K562 (cell line): ENCODE measurements around the gene TMEM247.

Source experiments
- CEBPB ChIP-seq: fragments of 450-650 bp; IDR thresholded peaks from 2 replicates; pipeline ENCODE4 v1.6.1; 2016; ENCODE audit warnings: missing genetic modification characterization, missing compliant biosample characterization
- HDAC2 ChIP-seq: fragments of 450-650 bp; IDR thresholded peaks from 2 replicates; pipeline ENCODE4 v1.6.1; 2016; ENCODE audit warnings: mild to moderate bottlenecking
- MEF2D ChIP-seq: conservative IDR thresholded peaks from 2 replicates; pipeline ENCODE4 v1.6.1; 2016; ENCODE audit warnings: low read depth, missing genetic modification characterization, missing compliant biosample characterization
- PHF21A ChIP-seq: fragments of 450-650 bp; IDR thresholded peaks from 2 replicates; pipeline ENCODE4 v1.6.1; 2017; ENCODE audit warnings: low read depth, borderline replicate concordance
- RFX5 ChIP-seq: IDR thresholded peaks from 2 replicates; pipeline ENCODE4 v1.6.1; 2011; ENCODE audit warnings: low read depth, mild to moderate bottlenecking, improper control_type of control experiment, low read length
- SMAD4 ChIP-seq: fragments of 250-450 bp; sonication (Bioruptor Pico); conservative IDR thresholded peaks from 2 replicates; pipeline ENCODE4 v1.8.0; 2021; ENCODE audit warnings: inconsistent platforms, mild to moderate bottlenecking, moderate library complexity
- ZNF274 ChIP-seq: IDR thresholded peaks from 2 replicates; pipeline ENCODE4 v1.6.1; 2011; ENCODE audit warnings: low read depth, mild to moderate bottlenecking, low read length, moderate library complexity, borderline replicate concordance
- ZNF740 ChIP-seq, 3 experiments: fragments of 200-800 bp in 1 of 3; sonication (Bioruptor generic) in 1 of 3; sonication (generic) in 1 of 3; formaldehyde crosslinking in 1 of 3; IDR thresholded peaks; 2 replicates each; pipeline versions ENCODE4 v1.6.1 to v1.8.0; 2016 to 2022; ENCODE audit warnings: mild to moderate bottlenecking in 2 of 3, missing compliant biosample characterization in 2 of 3, missing genetic modification characterization in 2 of 3, missing genetic modification reagents in 1 of 3
- TF ChIP-seq, protein P1 (sequence below): fragments of 150-350 bp; IDR thresholded peaks from 2 replicates; pipeline ENCODE4 v1.6.1; 2014; ENCODE audit warnings: low read depth, mild to moderate bottlenecking, low read length, borderline replicate concordance
- TF ChIP-seq, protein P2 (sequence below): sonication (generic); formaldehyde crosslinking; IDR thresholded peaks from 2 replicates; pipeline ENCODE4 v1.8.1; 2023; ENCODE audit warnings: mild to moderate bottlenecking, missing genetic modification reagents

GRCh38 chr2:46477925-46478324 lies 1.4 kb upstream of the TMEM247 start:
- TF ChIP-seq MEF2D (tag) (no peak), ZNF740 (CRISPR knock-in tag; IDR thresholded peaks at IDR 0.05) (no peak), ZNF740 (tag; IDR thresholded peaks at IDR 0.05) (0 out of 4 replicates have a peak, but pooled peaks of 1 of the 2 experiments have one; percentile 8), RFX5 (no peak), HDAC2 (no peak), SMAD4 (CRISPR knock-in tag) (no peak; the same call in 1 of the 2 replicates), CEBPB (tag) (no peak), ZNF274 (no peak), PHF21A (no peak)
- TF ChIP-seq, protein P1, sequence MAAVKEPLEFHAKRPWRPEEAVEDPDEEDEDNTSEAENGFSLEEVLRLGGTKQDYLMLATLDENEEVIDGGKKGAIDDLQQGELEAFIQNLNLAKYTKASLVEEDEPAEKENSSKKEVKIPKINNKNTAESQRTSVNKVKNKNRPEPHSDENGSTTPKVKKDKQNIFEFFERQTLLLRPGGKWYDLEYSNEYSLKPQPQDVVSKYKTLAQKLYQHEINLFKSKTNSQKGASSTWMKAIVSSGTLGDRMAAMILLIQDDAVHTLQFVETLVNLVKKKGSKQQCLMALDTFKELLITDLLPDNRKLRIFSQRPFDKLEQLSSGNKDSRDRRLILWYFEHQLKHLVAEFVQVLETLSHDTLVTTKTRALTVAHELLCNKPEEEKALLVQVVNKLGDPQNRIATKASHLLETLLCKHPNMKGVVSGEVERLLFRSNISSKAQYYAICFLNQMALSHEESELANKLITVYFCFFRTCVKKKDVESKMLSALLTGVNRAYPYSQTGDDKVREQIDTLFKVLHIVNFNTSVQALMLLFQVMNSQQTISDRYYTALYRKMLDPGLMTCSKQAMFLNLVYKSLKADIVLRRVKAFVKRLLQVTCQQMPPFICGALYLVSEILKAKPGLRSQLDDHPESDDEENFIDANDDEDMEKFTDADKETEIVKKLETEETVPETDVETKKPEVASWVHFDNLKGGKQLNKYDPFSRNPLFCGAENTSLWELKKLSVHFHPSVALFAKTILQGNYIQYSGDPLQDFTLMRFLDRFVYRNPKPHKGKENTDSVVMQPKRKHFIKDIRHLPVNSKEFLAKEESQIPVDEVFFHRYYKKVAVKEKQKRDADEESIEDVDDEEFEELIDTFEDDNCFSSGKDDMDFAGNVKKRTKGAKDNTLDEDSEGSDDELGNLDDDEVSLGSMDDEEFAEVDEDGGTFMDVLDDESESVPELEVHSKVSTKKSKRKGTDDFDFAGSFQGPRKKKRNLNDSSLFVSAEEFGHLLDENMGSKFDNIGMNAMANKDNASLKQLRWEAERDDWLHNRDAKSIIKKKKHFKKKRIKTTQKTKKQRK: no peak
- TF ChIP-seq, protein P2, sequence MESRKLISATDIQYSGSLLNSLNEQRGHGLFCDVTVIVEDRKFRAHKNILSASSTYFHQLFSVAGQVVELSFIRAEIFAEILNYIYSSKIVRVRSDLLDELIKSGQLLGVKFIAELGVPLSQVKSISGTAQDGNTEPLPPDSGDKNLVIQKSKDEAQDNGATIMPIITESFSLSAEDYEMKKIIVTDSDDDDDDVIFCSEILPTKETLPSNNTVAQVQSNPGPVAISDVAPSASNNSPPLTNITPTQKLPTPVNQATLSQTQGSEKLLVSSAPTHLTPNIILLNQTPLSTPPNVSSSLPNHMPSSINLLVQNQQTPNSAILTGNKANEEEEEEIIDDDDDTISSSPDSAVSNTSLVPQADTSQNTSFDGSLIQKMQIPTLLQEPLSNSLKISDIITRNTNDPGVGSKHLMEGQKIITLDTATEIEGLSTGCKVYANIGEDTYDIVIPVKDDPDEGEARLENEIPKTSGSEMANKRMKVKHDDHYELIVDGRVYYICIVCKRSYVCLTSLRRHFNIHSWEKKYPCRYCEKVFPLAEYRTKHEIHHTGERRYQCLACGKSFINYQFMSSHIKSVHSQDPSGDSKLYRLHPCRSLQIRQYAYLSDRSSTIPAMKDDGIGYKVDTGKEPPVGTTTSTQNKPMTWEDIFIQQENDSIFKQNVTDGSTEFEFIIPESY (CRISPR knock-in tag): no peak
